SU-DHL-6 (cell line): ENCODE measurements around the gene FRMPD1.

Experiments
- H2AFZ ChIP-seq: fragments of 200-600 bp; sonication (generic); 2 replicates; pipeline ENCODE4 v1.6.1; 2014; ENCODE audit warnings: low read depth, mild to moderate bottlenecking, moderate library complexity, mixed read lengths, antibody characterized with exemption, low read length; ENCODE audit not compliant: severe bottlenecking
- H3F3A ChIP-seq: fragments of 200-600 bp; shearing (Covaris generic); 2 replicates; pipeline ENCODE4 v1.6.0; 2016; ENCODE audit warnings: antibody characterized with exemption, mild to moderate bottlenecking; ENCODE audit not compliant: insufficient read depth
- H3K27ac ChIP-seq: fragments of 200-600 bp; sonication (generic); 2 replicates; pipeline ENCODE4 v1.5.1; 2016; ENCODE audit warnings: low read depth, mild to moderate bottlenecking, low read length, moderate library complexity, mixed read lengths
- H3K27me3 ChIP-seq: fragments of 200-600 bp; sonication (generic), shearing (Covaris generic); 2 replicates; pipeline ENCODE4 v1.6.0; 2014; ENCODE audit warnings: mild to moderate bottlenecking, low read length
- H3K36me3 ChIP-seq: fragments of 200-600 bp; sonication (generic); 2 replicates; pipeline ENCODE4 v1.6.1; 2014; ENCODE audit warnings: mild to moderate bottlenecking, low read length, mixed read lengths
- H3K4me2 ChIP-seq: fragments of 300-600, 200-600 bp; shearing (Covaris generic), sonication (generic); 2 replicates; pipeline ENCODE4 v1.6.0; 2014; ENCODE audit warnings: low read length, low read depth, mild to moderate bottlenecking; ENCODE audit not compliant: poor library complexity, severe bottlenecking
- H3K4me3 ChIP-seq: fragments of 200-600 bp; sonication (generic); 2 replicates; pipeline ENCODE4 v1.5.1; 2014; ENCODE audit warnings: antibody characterized with exemption, low read length, mild to moderate bottlenecking, mixed read lengths; ENCODE audit not compliant: insufficient read depth, poor library complexity, severe bottlenecking
- H3K79me2 ChIP-seq: fragments of 200-600 bp; sonication (generic); 2 replicates; pipeline ENCODE4 v1.6.1; 2014; ENCODE audit warnings: mild to moderate bottlenecking, low read length, moderate library complexity; ENCODE audit not compliant: insufficient read depth
- H3K9ac ChIP-seq: fragments of 200-600 bp; sonication (generic); 2 replicates; pipeline ENCODE4 v1.7.0; 2014; ENCODE audit warnings: mild to moderate bottlenecking, low read length
- H3K9me2 ChIP-seq: fragments of 200-600 bp; sonication (generic); replicated peaks from 2 replicates; pipeline ENCODE4 v1.6.1; 2014; ENCODE audit warnings: low read length; ENCODE audit not compliant: insufficient read depth
- H3K9me3 ChIP-seq: fragments of 200-600 bp; sonication (generic); 2 replicates; pipeline ENCODE4 v1.6.1; 2014; ENCODE audit warnings: low read length, mixed read lengths; ENCODE audit not compliant: insufficient read depth
- H4K20me1 ChIP-seq: fragments of 200-600 bp; sonication (generic); 2 replicates; pipeline ENCODE4 v1.6.1; 2014; ENCODE audit warnings: low read depth, mild to moderate bottlenecking, antibody characterized with exemption, low read length, moderate library complexity, mixed read lengths
- EZH2phosphoT487 ChIP-seq: fragments of 200-600 bp; sonication (generic), shearing (Covaris generic); conservative IDR thresholded peaks from 2 replicates; pipeline ENCODE4 v1.6.1; 2018; ENCODE audit warnings: mild to moderate bottlenecking, antibody characterized with exemption, low read length, moderate library complexity, mixed read lengths
- TF ChIP-seq, protein P1 (sequence below): fragments of 200-600 bp; sonication (generic); IDR thresholded peaks from one replicate; pipeline ENCODE4 v1.5.1; 2017; ENCODE audit warnings: antibody characterized with exemption, mild to moderate bottlenecking, low read length, moderate library complexity; ENCODE audit not compliant: insufficient read depth, poor library complexity, severe bottlenecking

The FRMPD1 gene

DNA sequence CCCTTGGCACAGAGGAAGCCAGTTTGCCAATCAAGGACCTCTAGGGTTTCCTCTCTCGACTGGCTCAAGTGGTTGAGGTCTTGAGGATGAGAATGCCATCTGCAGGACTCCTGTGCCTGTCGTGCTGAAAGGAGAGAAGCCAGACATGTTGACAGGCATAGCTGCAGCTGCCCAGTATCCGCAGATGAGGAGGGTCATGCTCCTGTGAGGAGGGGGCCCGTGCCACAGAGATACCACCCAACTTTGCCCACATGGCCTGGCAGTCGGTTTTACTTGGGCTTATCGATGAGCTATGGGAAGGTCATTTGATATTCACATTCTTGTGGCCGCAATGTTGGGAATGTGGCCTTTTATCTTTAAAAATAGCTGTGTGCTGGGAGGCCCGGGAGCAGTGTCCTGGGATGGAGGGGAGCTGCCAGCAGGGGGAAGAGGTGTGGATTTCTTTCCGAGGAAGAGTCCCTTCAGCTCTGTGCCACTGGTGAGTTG lies 17.4 kb downstream of the FRMPD1 start:
- no peaks in the 10 kb centered on the region for H3F3A ChIP-seq
- H3K79me2 ChIP-seq, result no peaks in the 10 kb centered on the region
- H3K27ac ChIP-seq, result no peak overlapping the region
- no peaks in the 10 kb centered on the region for H3K9me2 ChIP-seq
- H2AFZ ChIP-seq, result no peak overlapping the region
- H3K27me3 ChIP-seq, result no peaks in the 10 kb centered on the region
- no peaks in the 10 kb centered on the region for H4K20me1 ChIP-seq
- TF ChIP-seq, protein P1, sequence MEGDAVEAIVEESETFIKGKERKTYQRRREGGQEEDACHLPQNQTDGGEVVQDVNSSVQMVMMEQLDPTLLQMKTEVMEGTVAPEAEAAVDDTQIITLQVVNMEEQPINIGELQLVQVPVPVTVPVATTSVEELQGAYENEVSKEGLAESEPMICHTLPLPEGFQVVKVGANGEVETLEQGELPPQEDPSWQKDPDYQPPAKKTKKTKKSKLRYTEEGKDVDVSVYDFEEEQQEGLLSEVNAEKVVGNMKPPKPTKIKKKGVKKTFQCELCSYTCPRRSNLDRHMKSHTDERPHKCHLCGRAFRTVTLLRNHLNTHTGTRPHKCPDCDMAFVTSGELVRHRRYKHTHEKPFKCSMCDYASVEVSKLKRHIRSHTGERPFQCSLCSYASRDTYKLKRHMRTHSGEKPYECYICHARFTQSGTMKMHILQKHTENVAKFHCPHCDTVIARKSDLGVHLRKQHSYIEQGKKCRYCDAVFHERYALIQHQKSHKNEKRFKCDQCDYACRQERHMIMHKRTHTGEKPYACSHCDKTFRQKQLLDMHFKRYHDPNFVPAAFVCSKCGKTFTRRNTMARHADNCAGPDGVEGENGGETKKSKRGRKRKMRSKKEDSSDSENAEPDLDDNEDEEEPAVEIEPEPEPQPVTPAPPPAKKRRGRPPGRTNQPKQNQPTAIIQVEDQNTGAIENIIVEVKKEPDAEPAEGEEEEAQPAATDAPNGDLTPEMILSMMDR, result no peak
- no peak for TF ChIP-seq EZH2phosphoT487
- no peak overlapping the region for H3K9ac ChIP-seq
- no peaks in the 10 kb centered on the region for H3K9me3 ChIP-seq
- no peak overlapping the region for H3K4me3 ChIP-seq
- no peaks in the 10 kb centered on the region for H3K36me3 ChIP-seq
- no peak overlapping the region for H3K4me2 ChIP-seq

DNA sequence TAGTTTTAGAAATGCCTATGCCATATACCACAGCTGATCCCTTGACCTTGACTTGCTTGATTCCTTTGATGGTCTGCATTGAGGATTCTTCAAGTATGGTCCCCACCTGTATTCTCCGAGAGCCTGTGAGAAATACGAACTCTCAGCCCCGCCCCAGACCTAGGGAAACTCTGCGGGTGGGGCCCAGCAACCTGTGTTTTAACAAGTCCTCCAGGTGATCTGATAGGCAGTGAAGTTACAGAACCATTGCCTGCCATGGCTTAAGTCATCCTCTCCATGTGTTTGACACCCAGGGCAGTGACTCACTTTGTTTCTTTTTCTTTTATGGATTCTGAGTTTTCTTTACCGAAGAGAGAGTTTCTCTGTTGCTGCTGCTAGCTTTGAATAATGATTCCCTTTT lies 18.5 kb downstream of the FRMPD1 start:
- no peak overlapping the region for H3K27ac ChIP-seq
- no peak overlapping the region for H3K4me2 ChIP-seq
- H3K9me3 ChIP-seq, result no peaks in the 10 kb centered on the region
- H3K36me3 ChIP-seq, result no peaks in the 10 kb centered on the region
- no peaks in the 10 kb centered on the region for H3F3A ChIP-seq
- H3K79me2 ChIP-seq, result no peaks in the 10 kb centered on the region
- H2AFZ ChIP-seq, result no peak overlapping the region
- H3K4me3 ChIP-seq, result no peak overlapping the region
- no peaks in the 10 kb centered on the region for H3K9me2 ChIP-seq
- no peak overlapping the region for H3K9ac ChIP-seq
- TF ChIP-seq EZH2phosphoT487, result no peak
- TF ChIP-seq, protein P1, result no peak
- H4K20me1 ChIP-seq, result no peaks in the 10 kb centered on the region
- no peaks in the 10 kb centered on the region for H3K27me3 ChIP-seq

DNA sequence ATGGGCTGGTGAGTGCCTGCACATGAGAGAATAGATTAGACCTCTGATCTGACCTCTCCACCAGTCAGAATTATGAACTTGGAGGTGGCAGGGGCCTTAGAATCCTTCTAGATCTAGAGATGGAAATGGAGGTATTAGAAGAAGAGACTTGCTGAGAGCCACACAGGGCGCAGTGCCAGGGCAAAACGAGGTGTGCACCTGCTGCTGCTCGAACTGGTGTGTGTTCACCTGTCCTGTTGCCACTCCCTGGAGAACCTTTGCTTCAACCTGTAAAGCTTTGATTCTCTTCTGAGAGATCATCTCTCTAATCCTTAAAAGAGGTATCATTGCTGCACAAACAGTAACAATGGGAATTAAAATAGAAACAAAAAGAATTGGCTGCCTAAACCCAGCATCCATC lies 24.9 kb downstream of the FRMPD1 start:
- Histone ChIP-seq H3K79me2 (no peaks in the 10 kb centered on the region), H2AFZ (no peak overlapping the region), H3K4me2 (no peak overlapping the region), H3K9me3 (no peaks in the 10 kb centered on the region), H3K27me3 (no peaks in the 10 kb centered on the region), H3K27ac (no peak overlapping the region), H3K36me3 (no peaks in the 10 kb centered on the region), H4K20me1 (no peaks in the 10 kb centered on the region), H3K9me2 (no peaks in the 10 kb centered on the region), H3F3A (no peaks in the 10 kb centered on the region), H3K9ac (no peak overlapping the region), H3K4me3 (no peak overlapping the region)
- TF ChIP-seq, protein P1, result no peak
- TF ChIP-seq EZH2phosphoT487, result no peak
